GM12878 (cell line): ENCODE measurements around the gene TOB1. TPM values are rescaled to one million over a fixed set of nuclear protein-coding genes. Genes with fewer than 3 reads are reported as not detected.
A peak's percentile ranks its signal among the peaks of the same experiment; 100 is the strongest.

ENCODE experiments used
- ATAC-seq: fragments of 200-7000 bp; cut with Tn5 transposase; 3 replicates; pipeline ENCODE4 v1.9.1; 2020; ENCODE audit warnings: mild to moderate bottlenecking, moderate library complexity
- BruUV-seq: library from RNA; stranded (reverse); fragments of 400-500 nt; replicated peaks from 2 replicates; lab custom pipeline; 2021; lab: Mats Ljungman, UMichigan
- CTCF ChIA-PET: fragments of 300-600 bp; sonication (Branson Sonifier 250); formaldehyde crosslinking; extraction: SDS; loops from one replicate; lab custom pipeline; 2021; ENCODE audit warnings: inconsistent platforms; lab: Yijun Ruan, JAX
- POLR2A ChIA-PET: fragments of 350-600 bp; formaldehyde crosslinking; extraction: SDS; loops from one replicate; lab custom pipeline; 2021; ENCODE audit warnings: inconsistent platforms; lab: Charles Lee
- RAD21 ChIA-PET: fragments of 300-600 bp; sonication (Branson Sonifier 250); formaldehyde crosslinking; loops from one replicate; lab custom pipeline; 2023; ENCODE audit warnings: antibody characterized with exemption; ENCODE audit not compliant: unreplicated experiment; lab: Charles Lee
- SMC1A ChIA-PET: fragments of 300-600 bp; sonication (Branson Sonifier 250); formaldehyde crosslinking; loops from one replicate; lab custom pipeline; 2023; ENCODE audit not compliant: unreplicated experiment, uncharacterized antibody; lab: Charles Lee
- DNase-seq: peaks from one replicate; pipeline ENCODE4 v3.0.0-alpha.2; 2011; ENCODE audit warnings: low read depth, low spot score
- FAIRE-seq: peaks from 3 replicates; lab custom pipeline; 2011; peaks lifted over from hg19 to GRCh38; lab: Jason Lieb, UNC
- H2AFZ ChIP-seq: 2 replicates; pipeline ENCODE4 v1.6.0; 2011; ENCODE audit warnings: low read depth, low read length, control low read depth; ENCODE audit not compliant: control insufficient read depth
- H3K27ac ChIP-seq: 2 replicates; pipeline ENCODE4 v1.5.1; 2011; ENCODE audit warnings: control low read depth; ENCODE audit not compliant: control insufficient read depth, insufficient read depth
- H3K27me3 ChIP-seq, 2 experiments: replicated peaks in 1 of 2; 2 replicates each; pipeline versions ENCODE4 v1.6.0 to v1.6.1; 2011; ENCODE audit warnings: low read length in 1 of 2; ENCODE audit not compliant: control insufficient read depth in 2 of 2, insufficient read depth in 2 of 2
- H3K36me3 ChIP-seq, 2 experiments: 2 replicates each; pipeline ENCODE4 v1.5.1; 2011; ENCODE audit warnings: low read length in 1 of 2; ENCODE audit not compliant: control insufficient read depth in 2 of 2, insufficient read depth in 2 of 2
- H3K4me1 ChIP-seq: 2 replicates; pipeline ENCODE4 v1.6.1; 2011; ENCODE audit warnings: mild to moderate bottlenecking, low read length, moderate library complexity, mixed read lengths; ENCODE audit not compliant: control insufficient read depth, insufficient read depth
- H3K4me2 ChIP-seq: 2 replicates; pipeline ENCODE4 v1.6.0; 2011; ENCODE audit warnings: control low read depth; ENCODE audit not compliant: control insufficient read depth, insufficient read depth
- H3K4me3 ChIP-seq: fragments of 200-600 bp; sonication (generic); 2 replicates; pipeline ENCODE4 v1.5.1; 2016
- H3K79me2 ChIP-seq: 2 replicates; pipeline ENCODE4 v1.6.0; 2011; ENCODE audit warnings: low read length; ENCODE audit not compliant: control insufficient read depth, insufficient read depth
- H3K9ac ChIP-seq: 2 replicates; pipeline ENCODE4 v1.8.0; 2011; ENCODE audit warnings: low read length, control low read depth, mixed read lengths; ENCODE audit not compliant: control insufficient read depth, insufficient read depth
- H3K9me3 ChIP-seq: replicated peaks from 3 replicates; pipeline ENCODE4 v1.5.1; 2011; ENCODE audit warnings: mild to moderate bottlenecking, low read length; ENCODE audit not compliant: control insufficient read depth, insufficient read depth
- H4K20me1 ChIP-seq: 2 replicates; pipeline ENCODE4 v1.6.0; 2011; ENCODE audit not compliant: control insufficient read depth, insufficient read depth
- E2F8 ChIP-seq: fragments of 450-650 bp; IDR thresholded peaks from 2 replicates; pipeline ENCODE4 v1.6.1; 2018; ENCODE audit warnings: mild to moderate bottlenecking, low read depth, moderate library complexity; ENCODE audit not compliant: partially characterized antibody
- JUND ChIP-seq: IDR thresholded peaks from 2 replicates; pipeline ENCODE4 v1.6.1; 2012; ENCODE audit warnings: low read depth, mild to moderate bottlenecking, low read length, improper control_type of control experiment, moderate library complexity
- RUNX3 ChIP-seq: IDR thresholded peaks from 2 replicates; pipeline ENCODE4 v1.6.1; 2012; ENCODE audit warnings: low read length, inconsistent platforms
- WGBS: methylation state at CpG from one replicate; pipeline ENCODE4 v1.1.6; 2016; ENCODE audit warnings: low lambda C conversion rate; ENCODE audit not compliant: insufficient replicate concordance, insufficient coverage; ENCODE audit errors: missing lambda C conversion rate; 5-methylcytosine and 5-hydroxymethylcytosine counted together
- in situ Hi-C: fragments of 300-500 bp; cut with MboI; formaldehyde crosslinking; loops from 9 replicates; pipeline ENCODE4 v1.14.3; 2018; ENCODE audit warnings: mixed read lengths
- intact Hi-C: fragments of 100-400 bp; cut with micrococcal nuclease; formaldehyde crosslinking; loops from one replicate; pipeline ENCODE4 v1.14.2; 2022; ENCODE audit not compliant: unreplicated experiment
- polyA plus RNA-seq, 11 experiments: library from polyadenylated mRNA; depleted of rRNA in 4 of 11; unstranded in 6 of 11; stranded (reverse) in 5 of 11; fragments of >200 nt; fragmentation: Nextera tagmentation in 4 of 11; fragmentation: Illumina TruSeq in 1 of 11; extraction: Ambion mirVana in 4 of 11; extraction: Trizol in 1 of 11; gene quantifications; 1 replicate in 1 of 11; 2 replicates in 10 of 11; pipeline versions ENCODE4 v1.2.1 to v1.2.3, GENCODE V29; 2011 to 2016; ENCODE audit warnings: inconsistent platforms in 2 of 11, missing spikeins in 2 of 11, low read depth in 1 of 11
- total RNA-seq, 4 experiments: library from RNA; depleted of rRNA in 3 of 4; stranded (reverse); fragments of >200 nt in 3 of 4; fragmentation: Illumina TruSeq in 1 of 4; extraction: Trizol in 1 of 4; gene quantifications; 2 replicates each; pipeline versions ENCODE4 v1.2.1 to v1.2.3, GENCODE V29; 2013 to 2021
- TF ChIP-seq, protein P1 (sequence below): IDR thresholded peaks from 2 replicates; pipeline ENCODE4 v1.6.1; 2012; ENCODE audit warnings: low read depth, low read length, improper control_type of control experiment

The TOB1 gene
- total and polyA plus RNA-seq, 10 of the 15 experiments (the other 5 are each of a cell fraction or from before 2014, with no cell fraction given): 5.0 to 32.4 (median 13.7) TPM

DNA sequence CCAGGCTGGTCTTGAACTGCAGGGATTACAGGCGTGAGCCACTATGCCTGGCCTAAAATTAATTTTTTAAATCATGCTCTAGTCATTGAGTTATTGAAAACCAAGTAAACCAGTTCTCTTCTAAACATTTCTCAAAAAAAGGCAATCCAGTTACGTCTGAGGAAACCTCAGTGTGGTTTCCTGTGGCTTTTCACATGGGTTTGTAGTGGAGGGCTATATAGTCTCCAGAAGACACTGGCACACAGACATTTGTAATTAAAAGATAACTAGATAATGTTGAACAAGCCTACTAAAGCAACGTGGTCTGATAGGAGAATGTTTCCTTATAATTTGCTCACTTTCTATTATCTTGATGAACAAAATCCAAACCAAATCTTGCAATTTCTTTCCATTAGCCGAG, 5.2 kb upstream of the TOB1 start:
- BruUV-seq: no TSS peak
- intact Hi-C loops: no loop called here
- in situ Hi-C loops: no loop called here
- TF ChIP-seq JUND: no peak
- TF ChIP-seq RUNX3: peak; percentile 78
- no peaks in the 10 kb centered on the region for H3K27me3 ChIP-seq
- no peaks in the 10 kb centered on the region for H3K36me3 ChIP-seq
- CTCF ChIA-PET: interaction anchor here (1.2 to 2.8 kb wide), 5 partner anchors 11 to 85 kb away, joined by 3 to 11 read pairs (median 4); no protein-coding TSS in a partner anchor
- no peak overlapping the region; the same call in 1 of the 2 replicates for H2AFZ ChIP-seq
- DNase-seq (no peak), ATAC-seq (no peak), FAIRE-seq (no peak)
- H4K20me1 ChIP-seq: no peaks in the 10 kb centered on the region
- no peaks in the 10 kb centered on the region for H3K9me3 ChIP-seq
- peaks cover 13% of the 10 kb centered on the region for H3K4me1 ChIP-seq
- H3K9ac ChIP-seq: no peak overlapping the region
- RAD21 ChIA-PET: no interaction called here
- POLR2A ChIA-PET: no interaction called here
- H3K4me2 ChIP-seq: 0 out of 2 replicates have a peak overlapping the region, but pooled peaks have one; percentile 13
- SMC1A ChIA-PET: interaction anchor here (1.4 kb wide), 1 partner anchor 19 kb away, joined by 8 read pairs; no protein-coding TSS in a partner anchor
- H3K27ac ChIP-seq: no peak overlapping the region
- H3K4me3 ChIP-seq: no peak overlapping the region
- peaks cover 9% of the 10 kb centered on the region for H3K79me2 ChIP-seq
- WGBS: 12% methylated on average over 4 of the region's 4 CpGs

- Histone ChIP-seq H4K20me1 (no peaks in the 10 kb centered on the region), H3K4me2 (peak overlapping the region; percentile 82), H3K4me3 (peak overlapping the region; percentile 81; the same call in 1 of the 2 replicates), H3K79me2 (peaks cover 32% of the 10 kb centered on the region), H3K36me3 (no peaks in the 10 kb centered on the region), H3K9ac (no peak overlapping the region; the same call in 1 of the 2 replicates), H3K27me3 (no peaks in the 10 kb centered on the region), H3K27ac (no peak overlapping the region), H2AFZ (no peak overlapping the region), H3K4me1 (peaks cover 13% of the 10 kb centered on the region), H3K9me3 (no peaks in the 10 kb centered on the region)
- FAIRE-seq (no peak), DNase-seq (no peak), ATAC-seq (no peak)
- ChIA-PET POLR2A (no interaction called here), CTCF (no interaction called here), SMC1A (no interaction called here), RAD21 (no interaction called here)
- intact Hi-C loops (loop anchor here (5.0 to 10.0 kb wide), 2 partner anchors 184 to 386 kb away; no protein-coding TSS in a partner anchor), in situ Hi-C loops (loop anchor here (5.0 kb wide), 1 partner anchor 284 kb away; the partner anchor contains the start of gene NME1)
- 100% methylated on average over 1 of the region's 1 CpG for WGBS
- TF ChIP-seq, protein P1, sequence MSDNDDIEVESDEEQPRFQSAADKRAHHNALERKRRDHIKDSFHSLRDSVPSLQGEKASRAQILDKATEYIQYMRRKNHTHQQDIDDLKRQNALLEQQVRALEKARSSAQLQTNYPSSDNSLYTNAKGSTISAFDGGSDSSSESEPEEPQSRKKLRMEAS: no peak
- no peak for TF ChIP-seq E2F8
- BruUV-seq: no TSS peak
Observed at GRCh38 chr17:50868602-50869001, 2.4 kb upstream of the TOB1 start.
